Ectodermal cell (in vitro differentiated cells): Measurements from ENCODE around the gene ITM2B.
"Not testable (repeated sequence)": the region's sequence is repeated elsewhere in the genome, so short reads cannot be mapped to it uniquely, and the experiment has no call there.

Experiments
- H3K27ac ChIP-seq: 2 replicates; pipeline ENCODE4 v1.7.0; 2013; ENCODE audit warnings: mild to moderate bottlenecking, low read depth, low read length; ENCODE audit not compliant: insufficient read depth, poor library complexity, severe bottlenecking
- H3K27me3 ChIP-seq: 2 replicates; pipeline ENCODE4 v1.7.0; 2013; ENCODE audit warnings: mild to moderate bottlenecking, low read length; ENCODE audit not compliant: insufficient read depth, control insufficient read depth, poor library complexity, severe bottlenecking
- H3K36me3 ChIP-seq: one replicate; pipeline ENCODE4 v1.7.0; 2013; ENCODE audit warnings: low read length; ENCODE audit not compliant: control insufficient read depth, insufficient read depth
- H3K4me1 ChIP-seq: one replicate; pipeline ENCODE4 v1.7.0; 2013; ENCODE audit warnings: low read length; ENCODE audit not compliant: control insufficient read depth, insufficient read depth
- H3K4me3 ChIP-seq: 2 replicates; pipeline ENCODE4 v1.7.0; 2013; ENCODE audit warnings: low read depth, low read length, control low read depth; ENCODE audit not compliant: insufficient read depth
- H3K9me3 ChIP-seq: 2 replicates; pipeline ENCODE4 v1.7.0; 2013; ENCODE audit warnings: mild to moderate bottlenecking, low read length, moderate library complexity; ENCODE audit not compliant: control insufficient read depth
- WGBS, 2 experiments: methylation state at CpG; one replicate each; pipeline ENCODE4 v1.1.7; 2013; ENCODE audit warnings: missing lambda C conversion rate in 2 of 2; 5-methylcytosine and 5-hydroxymethylcytosine counted together

Gene ITM2B

GRCh38 chr13:48201044-48201443 is 32.0 kb upstream of the ITM2B start:
- H3K36me3 ChIP-seq: no peaks in the 10 kb centered on the region
- no peaks in the 10 kb centered on the region for H3K4me1 ChIP-seq
- no peaks in the 10 kb centered on the region for H3K27me3 ChIP-seq
- H3K4me3 ChIP-seq: no peak overlapping the region
- WGBS, 2 experiments: 91 to 93% methylated on average over 3 of the region's 3 CpGs
- H3K9me3 ChIP-seq: no peaks in the 10 kb centered on the region
- H3K27ac ChIP-seq: no peak overlapping the region

GRCh38 chr13:48207207-48207606 is 25.8 kb upstream of the ITM2B start:
- not testable (repeated sequence) for H3K27ac ChIP-seq, H3K4me3 ChIP-seq, H3K27me3 ChIP-seq, H3K4me1 ChIP-seq, H3K36me3 ChIP-seq, H3K9me3 ChIP-seq
- 96 to 98% methylated on average over 4 of the region's 4 CpGs for WGBS, 2 experiments

GRCh38 chr13:48210178-48210577 is 22.8 kb upstream of the ITM2B start:
- H3K4me1 ChIP-seq: no peaks in the 10 kb centered on the region
- no peaks in the 10 kb centered on the region for H3K9me3 ChIP-seq
- 95% methylated on average over 2 of the region's 3 CpGs; no CpG with 5 or more reads in 1 of the 2 experiments for WGBS, 2 experiments
- H3K27me3 ChIP-seq: no peaks in the 10 kb centered on the region
- H3K27ac ChIP-seq: no peak overlapping the region
- H3K36me3 ChIP-seq: no peaks in the 10 kb centered on the region
- no peak overlapping the region for H3K4me3 ChIP-seq

- no peaks in the 10 kb centered on the region for H3K36me3 ChIP-seq
- H3K9me3 ChIP-seq: no peaks in the 10 kb centered on the region
- no peaks in the 10 kb centered on the region for H3K4me1 ChIP-seq
- no peak overlapping the region for H3K4me3 ChIP-seq
- WGBS, 2 experiments: 96 to 98% methylated on average over 1 of the region's 1 CpG
- no peaks in the 10 kb centered on the region for H3K27me3 ChIP-seq
- no peak overlapping the region for H3K27ac ChIP-seq
Measured at GRCh38 chr13:48214519-48215121, 18.4 kb upstream of the ITM2B start.

- 80 to 88% methylated on average over 1 of the region's 1 CpG for WGBS, 2 experiments
- not testable (repeated sequence) for H3K36me3 ChIP-seq, H3K4me3 ChIP-seq, H3K9me3 ChIP-seq, H3K4me1 ChIP-seq, H3K27ac ChIP-seq, H3K27me3 ChIP-seq
Measured at GRCh38 chr13:48215511-48216203, 17.3 kb upstream of the ITM2B start.

GRCh38 chr13:48216204-48216711 is 16.7 kb upstream of the ITM2B start:
- Histone ChIP-seq H3K9me3 (no peaks in the 10 kb centered on the region), H3K36me3 (no peaks in the 10 kb centered on the region), H3K27ac (no peak overlapping the region), H3K4me3 (no peak overlapping the region), H3K4me1 (no peaks in the 10 kb centered on the region), H3K27me3 (no peaks in the 10 kb centered on the region)
- 91 to 95% methylated on average over 2 of the region's 2 CpGs for WGBS, 2 experiments

GRCh38 chr13:48220592-48220980 is 12.4 kb upstream of the ITM2B start:
- WGBS, 2 experiments: 86 to 94% methylated on average over 2 of the region's 2 CpGs

GRCh38 chr13:48220981-48221685 is 11.9 kb upstream of the ITM2B start:
- Histone ChIP-seq H3K4me3 (no peak overlapping the region), H3K27me3 (no peaks in the 10 kb centered on the region), H3K36me3 (no peaks in the 10 kb centered on the region), H3K27ac (no peak overlapping the region), H3K4me1 (no peaks in the 10 kb centered on the region), H3K9me3 (no peaks in the 10 kb centered on the region)
- 93% methylated on average over 7 to 8 of the region's 8 CpGs for WGBS, 2 experiments

More at GRCh38 chr13:48220592-48220980, 12.4 kb upstream of the ITM2B start:
- Histone ChIP-seq H3K27ac (no peak overlapping the region), H3K9me3 (no peaks in the 10 kb centered on the region), H3K36me3 (no peaks in the 10 kb centered on the region), H3K27me3 (no peaks in the 10 kb centered on the region), H3K4me1 (no peaks in the 10 kb centered on the region), H3K4me3 (no peak overlapping the region)

- no peaks in the 10 kb centered on the region for H3K27me3 ChIP-seq
- no peak overlapping the region for H3K4me3 ChIP-seq
- no peaks in the 10 kb centered on the region for H3K4me1 ChIP-seq
- no peak overlapping the region for H3K27ac ChIP-seq
- H3K9me3 ChIP-seq: no peaks in the 10 kb centered on the region
- WGBS, 2 experiments: 92 to 94% methylated on average over 4 of the region's 4 CpGs
- H3K36me3 ChIP-seq: no peaks in the 10 kb centered on the region
Measured at GRCh38 chr13:48221686-48222187, 11.3 kb upstream of the ITM2B start.
